ENCODE results near the gene GRID2IP.

DNA sequence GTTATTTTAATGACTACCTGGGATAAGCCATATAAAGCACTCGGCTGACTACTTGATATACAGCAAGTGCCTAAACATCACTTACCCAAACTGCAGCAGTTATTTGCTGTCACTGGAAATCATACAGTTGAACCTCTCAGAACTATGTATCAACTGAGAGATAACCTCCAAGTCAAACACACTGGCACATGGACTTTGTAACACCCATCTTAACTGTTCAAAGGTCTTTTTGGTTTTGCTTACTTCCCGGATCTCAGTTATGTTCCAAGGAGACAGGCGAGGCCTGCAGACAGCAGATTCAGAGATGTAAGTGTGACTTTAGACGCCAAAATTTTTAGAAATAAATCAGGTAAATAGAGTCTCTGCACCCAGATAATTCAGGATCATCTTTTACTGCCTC lies 69.0 kb downstream of the GRID2IP start:
- TF ChIP-seq CTCF (IDR thresholded peaks at IDR 0.05) (no peak), POLR2A (IDR thresholded peaks at IDR 0.05) (no peak)

Data from uterus (tissue), 2 donors.